ENCODE results near the gene HMOX1.

Gene HMOX1

DNA sequence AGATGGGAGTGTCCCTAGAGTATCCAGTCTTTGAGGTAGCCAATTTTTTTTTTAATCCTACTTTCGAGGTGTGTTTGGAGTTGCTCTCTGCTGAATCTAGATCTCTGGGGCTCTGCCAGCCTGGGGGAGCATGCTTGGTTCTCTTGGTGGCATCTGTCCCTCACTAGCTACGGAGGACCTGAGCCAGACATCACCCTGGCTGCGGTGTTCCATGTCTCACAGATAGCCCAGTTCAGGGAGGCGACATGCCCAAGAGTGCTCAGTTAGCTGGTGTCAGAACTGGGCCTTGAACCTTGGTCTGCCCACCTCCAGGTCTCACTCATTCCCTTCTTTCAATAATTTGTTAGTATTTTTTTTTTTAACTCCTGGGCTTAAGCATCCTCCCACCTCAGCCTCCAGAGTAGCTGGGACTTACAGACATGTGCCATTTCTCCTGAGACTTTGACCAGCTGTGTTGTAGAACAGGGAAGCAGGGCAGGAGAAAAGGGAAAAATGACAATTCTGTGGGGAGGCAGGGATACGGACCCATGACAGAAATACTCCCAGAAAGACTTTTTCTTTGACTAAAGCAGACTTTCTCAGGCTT, 621 bp downstream of the HMOX1 start:
- DNase-seq: no peak

GRCh38 chr22:35383679-35384071, 2.8 kb downstream of the HMOX1 start:
- DNase-seq: no peak

GRCh38 chr22:35384527-35384926, 3.6 kb downstream of the HMOX1 start:
- DNase-seq: no peak

GRCh38 chr22:35384975-35385588, 4.2 kb downstream of the HMOX1 start:
- DNase-seq: no peak

- no peak for DNase-seq
These were observed 5.9 kb downstream of the HMOX1 start for GRCh38 chr22:35386670-35387288.

DNA sequence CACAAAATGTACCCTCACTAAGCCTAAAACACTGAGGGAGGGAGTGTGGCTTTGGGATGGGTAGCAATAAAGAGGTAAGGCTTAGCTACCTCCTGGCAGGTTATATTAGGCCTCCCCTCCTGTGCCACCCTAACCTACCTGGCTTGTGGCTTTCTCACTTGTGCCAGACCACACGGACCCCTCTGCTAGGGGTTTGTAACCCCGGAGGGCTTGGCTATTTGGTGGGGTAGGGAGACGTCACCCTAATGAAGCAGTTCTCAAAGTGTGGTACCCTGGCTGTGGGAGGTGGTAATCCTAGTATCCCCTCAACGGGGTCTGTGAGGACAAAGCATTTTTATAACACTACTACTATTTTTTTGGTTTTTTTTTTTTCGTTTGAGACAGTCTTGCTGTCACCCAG, 10.0 kb downstream of the HMOX1 start:
- no peak for DNase-seq

DNA sequence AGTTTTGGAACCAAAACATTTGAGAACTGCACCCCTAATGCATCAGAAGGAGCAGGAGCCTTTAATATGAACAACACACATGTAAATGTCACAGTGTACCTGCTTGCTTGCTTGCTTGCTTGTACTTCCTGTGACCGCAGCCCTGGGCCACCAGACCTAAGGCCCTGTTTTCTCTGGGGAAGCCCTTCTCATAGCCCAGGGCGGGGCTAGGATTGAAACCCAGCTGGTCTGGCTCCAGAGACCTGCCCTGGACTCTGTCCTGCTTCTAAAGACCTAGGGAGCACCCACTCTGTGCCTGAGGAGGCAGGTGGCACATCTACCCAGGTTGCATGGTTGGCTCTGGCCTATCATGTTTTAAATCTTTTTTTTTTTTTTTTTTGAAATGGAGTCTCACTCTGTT, 11.5 kb downstream of the HMOX1 start:
- no peak for DNase-seq

- DNase-seq: no peak
These were observed 12.5 kb downstream of the HMOX1 start for GRCh38 chr22:35393116-35394010.

GRCh38 chr22:35394011-35394312, 13.1 kb downstream of the HMOX1 start:
- DNase-seq: no peak

DNA sequence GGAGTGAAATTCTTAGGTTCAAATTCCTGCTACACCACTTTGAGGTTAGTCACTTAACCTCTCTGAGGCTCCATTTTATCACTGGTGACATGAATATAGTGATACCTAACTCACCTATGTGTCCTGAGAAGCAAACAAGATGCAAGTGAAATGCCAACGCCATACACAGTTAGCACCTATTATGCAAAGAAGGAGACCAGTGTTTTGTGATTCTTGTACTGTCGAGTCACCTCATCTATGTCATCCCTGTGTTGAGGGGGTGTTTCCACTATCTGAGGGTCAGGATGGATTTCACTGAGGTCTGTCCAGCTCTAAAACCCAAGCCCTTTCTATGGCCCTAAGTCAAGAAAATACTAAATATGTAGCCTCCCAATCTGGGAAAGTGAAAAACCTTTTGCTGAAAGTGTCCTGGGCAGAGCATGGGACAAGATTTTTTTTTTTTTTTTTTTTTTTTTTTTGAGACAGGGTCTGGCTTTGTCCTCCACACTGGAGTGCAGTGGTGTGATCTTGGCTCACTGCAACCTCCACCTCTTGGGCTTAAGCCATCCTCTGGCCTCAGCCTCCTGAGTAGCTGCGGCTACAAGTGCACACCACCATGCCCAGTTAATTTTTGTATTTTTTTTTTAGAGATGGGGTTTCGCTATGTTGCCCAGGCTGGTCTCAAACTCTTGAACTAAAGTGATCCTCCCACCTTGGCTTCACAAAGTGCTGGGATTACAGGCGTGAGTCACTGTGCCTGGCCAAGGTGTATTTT, 14.1 kb downstream of the HMOX1 start:
- no peak for DNase-seq

- DNase-seq: peak; percentile 72
These were observed 15.7 kb downstream of the HMOX1 start for GRCh38 chr22:35396622-35397021.

GRCh38 chr22:35397095-35397904, 16.4 kb downstream of the HMOX1 start:
- peak; percentile 14 for DNase-seq

- no peak for DNase-seq
These were observed 17.7 kb downstream of the HMOX1 start for GRCh38 chr22:35398591-35398973.

DNA sequence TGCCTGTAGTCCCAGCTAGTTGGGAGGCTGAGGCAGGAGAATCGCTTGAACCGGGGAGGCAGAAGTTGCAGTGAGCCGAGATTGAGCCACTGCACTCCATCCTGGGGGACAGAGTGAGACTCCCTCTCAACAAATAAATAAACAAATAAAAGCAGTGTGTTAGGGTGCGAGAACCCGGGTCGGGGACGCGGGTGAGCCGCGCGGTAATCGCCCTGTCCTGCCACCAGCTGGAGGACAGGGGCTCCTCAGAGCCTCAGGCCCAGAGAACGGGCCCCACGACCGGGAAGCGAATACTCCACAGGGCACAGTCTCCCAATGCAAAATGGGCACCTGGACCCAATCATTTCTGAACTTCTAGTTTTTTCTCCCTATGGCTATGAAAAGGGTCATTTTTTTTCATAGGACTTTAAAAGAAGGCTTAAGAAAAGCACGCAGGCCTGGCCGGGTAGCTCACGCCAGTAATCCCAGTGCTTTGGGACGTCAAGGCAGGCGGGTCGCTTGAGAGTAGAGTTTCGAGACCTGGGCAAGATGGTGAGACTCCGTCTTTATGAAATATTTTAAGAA, 18.3 kb downstream of the HMOX1 start:
- no peak for DNase-seq

- DNase-seq: peak; percentile 98
These were observed 19.0 kb downstream of the HMOX1 start, which contains the start of gene MCM5 for GRCh38 chr22:35399678-35400500. TSS of gene MCM5 (plus strand) at chr22:35400140. CDS start at chr22:35400439, 299 bp downstream.

GRCh38 chr22:35400501-35400790, 19.6 kb downstream of the HMOX1 start:
- no peak for DNase-seq

DNA sequence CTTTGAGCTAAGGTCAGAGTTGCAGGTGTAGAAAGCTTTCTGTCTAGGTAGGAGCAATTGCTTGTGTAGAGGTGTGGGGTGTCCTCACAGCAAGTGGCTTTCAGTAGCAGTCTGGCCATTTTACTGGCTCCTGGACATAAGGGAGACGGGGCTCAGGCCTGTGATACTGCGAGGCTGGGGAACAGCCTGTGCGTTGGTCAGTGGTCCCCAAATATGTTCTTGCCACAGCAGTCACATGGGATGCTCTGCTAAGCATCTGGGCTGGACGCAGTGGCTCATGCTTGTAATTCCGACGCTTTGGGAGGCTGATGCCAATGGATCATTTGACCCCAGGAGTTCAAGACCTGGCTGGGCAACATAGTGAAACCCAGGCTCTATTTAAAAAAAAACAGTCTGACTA, 21.0 kb downstream of the HMOX1 start:
- no peak for DNase-seq

DNA sequence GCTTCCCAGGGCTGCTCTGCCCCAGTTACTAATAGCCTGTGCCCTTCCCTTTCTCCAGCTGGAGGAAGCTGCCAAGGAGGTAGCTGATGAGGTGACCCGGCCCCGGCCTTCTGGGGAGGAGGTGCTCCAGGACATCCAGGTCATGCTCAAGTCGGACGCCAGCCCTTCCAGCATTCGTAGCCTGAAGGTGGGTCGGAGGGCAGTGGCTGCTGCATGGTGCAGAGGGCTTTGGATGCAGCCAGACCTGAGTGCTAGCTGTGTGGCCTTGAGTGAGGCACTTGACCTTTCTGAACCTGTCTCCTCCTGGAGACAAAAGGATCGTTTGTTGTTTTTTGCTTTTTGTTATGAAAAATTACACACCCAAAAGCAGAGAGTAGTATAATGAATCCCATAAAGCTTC, 22.5 kb downstream of the HMOX1 start:
- DNase-seq: no peak

DNA sequence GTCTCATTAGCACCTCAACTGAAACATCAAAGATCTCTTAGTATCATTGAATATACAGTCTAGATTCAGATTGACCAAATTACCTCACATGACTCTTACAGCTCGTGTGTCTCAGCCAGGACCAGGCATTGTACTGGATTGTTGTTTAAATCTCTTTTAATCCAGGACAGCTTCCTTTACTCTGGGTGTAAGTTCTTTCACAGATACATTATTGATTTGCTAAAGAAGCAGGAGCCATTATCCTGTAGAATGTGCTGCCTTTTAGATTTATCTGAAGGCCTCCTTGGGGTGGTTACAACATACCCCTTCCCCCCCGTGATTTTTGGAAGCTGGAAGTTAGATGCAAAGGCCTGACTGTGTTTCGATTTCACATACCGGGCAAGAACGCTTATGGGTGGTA, 23.3 kb downstream of the HMOX1 start:
- DNase-seq: no peak

GRCh38 chr22:35406443-35406842, 25.5 kb downstream of the HMOX1 start:
- no peak for DNase-seq

GRCh38 chr22:35407362-35407761, 26.5 kb downstream of the HMOX1 start:
- DNase-seq: no peak
